Keratinocyte (primary cell): ENCODE data around the gene KIF5A. TPM values are rescaled to one million over a fixed set of nuclear protein-coding genes. Genes with fewer than 3 reads are reported as not detected.

Experiments used
- DNase-seq: peaks from one replicate; pipeline ENCODE4 v3.0.0-alpha.2; 2011; ENCODE audit warnings: low read depth, missing footprints, low spot score
- FAIRE-seq: peaks from 2 replicates; lab custom pipeline; 2011; peaks lifted over from hg19 to GRCh38; lab: Jason Lieb, UNC
- H2AFZ ChIP-seq: 2 replicates; pipeline ENCODE4 v1.6.0; 2012; ENCODE audit warnings: low read length, control low read depth, inconsistent platforms; ENCODE audit not compliant: control insufficient read depth
- H3K27ac ChIP-seq: 2 replicates; pipeline ENCODE4 v1.5.1; 2011; ENCODE audit warnings: low read length; ENCODE audit not compliant: control insufficient read depth, insufficient read depth
- H3K27me3 ChIP-seq: 3 replicates; pipeline ENCODE4 v1.6.0; 2011; ENCODE audit warnings: low read length; ENCODE audit not compliant: control insufficient read depth, insufficient read depth; ENCODE audit errors: extremely low read depth
- H3K36me3 ChIP-seq, 2 experiments: 2 replicates in 1 of 2; 3 replicates in 1 of 2; pipeline ENCODE4 v1.5.1; 2011; ENCODE audit warnings: low read length in 2 of 2, mild to moderate bottlenecking in 1 of 2; ENCODE audit not compliant: control insufficient read depth in 2 of 2, insufficient read depth in 2 of 2; ENCODE audit errors: extremely low read depth in 1 of 2
- H3K4me1 ChIP-seq: 3 replicates; pipeline ENCODE4 v1.5.1; 2011; ENCODE audit warnings: low read length; ENCODE audit not compliant: control insufficient read depth, insufficient read depth; ENCODE audit errors: extremely low read depth
- H3K4me2 ChIP-seq: 3 replicates; pipeline ENCODE4 v1.6.0; 2011; ENCODE audit warnings: low read depth, low read length; ENCODE audit not compliant: control insufficient read depth, insufficient read depth; ENCODE audit errors: extremely low read depth
- H3K4me3 ChIP-seq, 3 experiments: fragments of 200-600 bp in 1 of 3; sonication (generic) in 1 of 3; 2 replicates in 2 of 3; 3 replicates in 1 of 3; pipeline ENCODE4 v1.5.1; 2011 to 2016; ENCODE audit warnings: low read length in 3 of 3, mild to moderate bottlenecking in 3 of 3, control low read depth in 2 of 3, inconsistent platforms in 1 of 3, low read depth in 1 of 3, mixed read lengths in 1 of 3, mixed run types in 1 of 3, moderate library complexity in 1 of 3; ENCODE audit not compliant: control insufficient read depth in 2 of 3, insufficient read depth in 2 of 3; ENCODE audit errors: extremely low read depth in 1 of 3
- H3K79me2 ChIP-seq: 2 replicates; pipeline ENCODE4 v1.6.0; 2012; ENCODE audit warnings: low read length; ENCODE audit not compliant: control insufficient read depth, insufficient read depth
- H3K9ac ChIP-seq: 3 replicates; pipeline ENCODE4 v1.6.0; 2011; ENCODE audit warnings: low read length; ENCODE audit not compliant: control insufficient read depth, insufficient read depth; ENCODE audit errors: extremely low read depth
- H3K9me1 ChIP-seq: 3 replicates; pipeline ENCODE4 v1.6.0; 2011; ENCODE audit warnings: low read length; ENCODE audit not compliant: control insufficient read depth, insufficient read depth; ENCODE audit errors: extremely low read depth
- H3K9me3 ChIP-seq: 2 replicates; pipeline ENCODE4 v1.5.1; 2012; ENCODE audit warnings: low read depth, low read length; ENCODE audit not compliant: control insufficient read depth
- H4K20me1 ChIP-seq: 3 replicates; pipeline ENCODE4 v1.6.0; 2011; ENCODE audit warnings: low read length; ENCODE audit not compliant: control insufficient read depth, insufficient read depth; ENCODE audit errors: extremely low read depth
- EZH2 ChIP-seq: IDR thresholded peaks from one replicate; pipeline ENCODE4 v1.6.1; 2012; ENCODE audit warnings: inconsistent platforms, mild to moderate bottlenecking, low read length, moderate library complexity
- dilution Hi-C: fragments of 300-500 bp; cut with MboI; formaldehyde crosslinking; loops from one replicate; pipeline ENCODE4 v1.7.0; 2020; ENCODE audit warnings: low sequenced_read_pairs; ENCODE audit not compliant: extremely low pct_ligation_motif_present
- polyA plus RNA-seq, 5 experiments: library from polyadenylated mRNA; depleted of rRNA in 3 of 5; stranded (reverse) in 3 of 5; stranded (forward) in 1 of 5; unstranded in 1 of 5; fragments of >200 nt; gene quantifications; 1 replicate in 1 of 5; 2 replicates in 3 of 5; 3 replicates in 1 of 5; pipeline versions ENCODE4 v1.2.1 to v1.2.3, GENCODE V29; 2011 to 2012; ENCODE audit warnings: missing spikeins in 2 of 5, low read depth in 1 of 5, low replicate concordance in 1 of 5
- TF ChIP-seq, protein P1 (sequence below), 3 experiments: IDR thresholded peaks in 1 of 3; conservative IDR thresholded peaks in 1 of 3; optimal IDR thresholded peaks in 1 of 3; 2 replicates in 2 of 3; 3 replicates in 1 of 3; pipeline versions ENCODE3 to v1.5.1; 2011; ENCODE audit warnings: low read length in 3 of 3, mild to moderate bottlenecking in 3 of 3, moderate library complexity in 2 of 3, control low read depth in 1 of 3, inconsistent platforms in 1 of 3; ENCODE audit not compliant: insufficient read depth in 2 of 3; ENCODE audit errors: extremely low read depth in 1 of 3

KIF5A gene
- polyA plus RNA-seq, 1 donor (not counting 4 experiments of a cell fraction or from before 2014, with no cell fraction given): 0.05 TPM

DNA sequence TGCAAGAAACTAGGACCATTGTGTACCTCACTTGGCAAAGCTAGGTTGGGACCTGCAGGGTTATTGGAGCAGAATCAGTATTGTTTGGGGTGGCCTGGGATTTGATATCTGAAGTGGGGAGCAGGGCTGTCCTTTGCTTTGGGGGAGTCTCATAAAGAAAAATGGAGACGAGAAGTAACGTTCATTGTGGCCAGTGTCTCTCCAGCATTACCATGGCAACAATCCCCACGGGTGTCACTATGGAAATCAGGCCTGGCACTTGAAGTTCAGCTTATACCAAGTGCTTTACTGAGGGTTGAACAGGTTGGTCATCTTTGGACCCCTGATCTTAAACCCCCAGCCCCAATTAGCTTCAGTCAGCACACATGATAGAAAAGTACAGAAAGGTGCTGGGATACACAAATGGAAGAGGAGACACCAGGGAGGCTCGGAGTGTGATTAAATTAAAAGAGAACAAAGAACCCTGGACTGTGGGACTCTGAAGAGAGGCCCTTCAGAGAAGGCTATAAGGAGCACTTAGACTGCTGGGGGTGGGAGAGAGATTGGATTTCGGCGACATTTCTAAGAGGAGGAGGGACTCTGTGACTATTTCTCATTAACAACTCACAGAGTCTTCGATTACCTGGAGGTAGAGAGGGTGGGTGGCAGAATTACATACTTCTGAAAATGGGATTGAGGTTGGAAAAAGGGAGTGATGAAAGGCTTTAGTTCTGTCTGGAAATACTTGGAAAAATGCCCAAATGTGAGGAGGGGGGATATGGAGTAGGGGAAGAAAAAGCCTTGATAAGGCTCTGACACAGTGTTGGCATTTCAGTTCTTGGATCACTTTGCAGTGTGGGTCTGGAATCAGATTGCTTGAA, 3.7 kb downstream of the KIF5A start:
- no peaks in the 10 kb centered on the region for H4K20me1 ChIP-seq
- H3K4me3 ChIP-seq: no peak overlapping the region
- H3K9ac ChIP-seq: no peak overlapping the region
- H3K27ac ChIP-seq: no peak overlapping the region
- no peaks in the 10 kb centered on the region for H3K36me3 ChIP-seq
- dilution Hi-C loops: no loop called here
- TF ChIP-seq, protein P1, sequence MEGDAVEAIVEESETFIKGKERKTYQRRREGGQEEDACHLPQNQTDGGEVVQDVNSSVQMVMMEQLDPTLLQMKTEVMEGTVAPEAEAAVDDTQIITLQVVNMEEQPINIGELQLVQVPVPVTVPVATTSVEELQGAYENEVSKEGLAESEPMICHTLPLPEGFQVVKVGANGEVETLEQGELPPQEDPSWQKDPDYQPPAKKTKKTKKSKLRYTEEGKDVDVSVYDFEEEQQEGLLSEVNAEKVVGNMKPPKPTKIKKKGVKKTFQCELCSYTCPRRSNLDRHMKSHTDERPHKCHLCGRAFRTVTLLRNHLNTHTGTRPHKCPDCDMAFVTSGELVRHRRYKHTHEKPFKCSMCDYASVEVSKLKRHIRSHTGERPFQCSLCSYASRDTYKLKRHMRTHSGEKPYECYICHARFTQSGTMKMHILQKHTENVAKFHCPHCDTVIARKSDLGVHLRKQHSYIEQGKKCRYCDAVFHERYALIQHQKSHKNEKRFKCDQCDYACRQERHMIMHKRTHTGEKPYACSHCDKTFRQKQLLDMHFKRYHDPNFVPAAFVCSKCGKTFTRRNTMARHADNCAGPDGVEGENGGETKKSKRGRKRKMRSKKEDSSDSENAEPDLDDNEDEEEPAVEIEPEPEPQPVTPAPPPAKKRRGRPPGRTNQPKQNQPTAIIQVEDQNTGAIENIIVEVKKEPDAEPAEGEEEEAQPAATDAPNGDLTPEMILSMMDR (optimal IDR thresholded peaks at IDR 0.05 in 1 of 3, IDR thresholded peaks at IDR 0.05 in 1 of 3, conservative IDR thresholded peaks at IDR 0.05 in 1 of 3; ENCODE audit: extremely low read depth in 1 of 3, insufficient read depth in 2 of 3, low read length in 3 of 3): no peak
- no peak for TF ChIP-seq EZH2
- no peaks in the 10 kb centered on the region for H3K79me2 ChIP-seq
- no peak for FAIRE-seq
- no peak overlapping the region for H3K4me2 ChIP-seq
- no peaks in the 10 kb centered on the region for H3K9me3 ChIP-seq
- H3K9me1 ChIP-seq: no peaks in the 10 kb centered on the region
- peaks cover 22% of the 10 kb centered on the region for H3K27me3 ChIP-seq
- H2AFZ ChIP-seq: no peak overlapping the region
- no peak for DNase-seq
- no peaks in the 10 kb centered on the region for H3K4me1 ChIP-seq

- Histone ChIP-seq H3K9ac (no peak overlapping the region), H3K4me3 (no peak overlapping the region), H4K20me1 (no peaks in the 10 kb centered on the region), H3K27ac (no peak overlapping the region), H3K4me2 (no peak overlapping the region), H2AFZ (no peak overlapping the region), H3K27me3 (peaks cover 14% of the 10 kb centered on the region), H3K9me1 (no peaks in the 10 kb centered on the region), H3K79me2 (no peaks in the 10 kb centered on the region), H3K36me3 (no peaks in the 10 kb centered on the region), H3K4me1 (no peaks in the 10 kb centered on the region), H3K9me3 (no peaks in the 10 kb centered on the region)
- TF ChIP-seq, protein P1 (optimal IDR thresholded peaks at IDR 0.05 in 1 of 3, IDR thresholded peaks at IDR 0.05 in 1 of 3, conservative IDR thresholded peaks at IDR 0.05 in 1 of 3; ENCODE audit: extremely low read depth in 1 of 3, insufficient read depth in 2 of 3, low read length in 3 of 3): no peak
- TF ChIP-seq EZH2: no peak
- dilution Hi-C loops: no loop called here
- DNase-seq (no peak), FAIRE-seq (no peak)
These were observed 4.6 kb downstream of the KIF5A start for GRCh38 chr12:57554453-57554852.
